Panc1 (cell line): ENCODE measurements around the gene ZBTB7B. TPM values are rescaled to one million over a fixed set of nuclear protein-coding genes. Genes with fewer than 3 reads are reported as not detected.
"Not testable (repeated sequence)": the region's sequence is repeated elsewhere in the genome, so short reads cannot be mapped to it uniquely, and the experiment has no call there.

ENCODE experiments used
- ATAC-seq: fragments of 200-7000 bp; cut with Tn5 transposase; 2 replicates; pipeline ENCODE4 v1.9.1; 2020; ENCODE audit warnings: mild to moderate bottlenecking, moderate library complexity
- BruUV-seq: library from RNA; stranded (reverse); fragments of 400-500 nt; replicated peaks from 2 replicates; lab custom pipeline; 2021; lab: Mats Ljungman, UMichigan
- CTCF ChIA-PET: fragments of 300-600 bp; sonication (Branson Sonifier 250); formaldehyde crosslinking; loops from one replicate; lab custom pipeline; 2022; ENCODE audit warnings: antibody characterized with exemption; lab: Charles Lee
- POLR2A ChIA-PET: fragments of 300-600 bp; sonication (Branson Sonifier 250); formaldehyde crosslinking; loops from one replicate; lab custom pipeline; 2022; ENCODE audit warnings: antibody characterized with exemption; lab: Charles Lee
- DNase-seq: peaks from one replicate; pipeline ENCODE4 v3.0.0-alpha.2; 2010; ENCODE audit warnings: low read depth, low spot score
- H3K27ac ChIP-seq: 2 replicates; pipeline ENCODE4 v1.5.1; 2011; ENCODE audit warnings: mild to moderate bottlenecking, low read length, inconsistent platforms
- H3K27me3 ChIP-seq: fragments of 200-500 bp; sonication (Bioruptor generic); 2 replicates; pipeline ENCODE4 v1.6.0; 2014; ENCODE audit warnings: low read length, inconsistent platforms; ENCODE audit not compliant: control insufficient read depth, insufficient read depth
- H3K36me3 ChIP-seq: fragments of 200-500 bp; sonication (Bioruptor generic); 2 replicates; pipeline ENCODE4 v1.5.1; 2014; ENCODE audit warnings: inconsistent platforms, mild to moderate bottlenecking, low read length, moderate library complexity; ENCODE audit not compliant: control insufficient read depth, insufficient read depth
- H3K4me1 ChIP-seq: 2 replicates; pipeline ENCODE4 v1.5.1; 2011; ENCODE audit warnings: inconsistent platforms, mild to moderate bottlenecking, low read length, moderate library complexity; ENCODE audit not compliant: control insufficient read depth, insufficient read depth
- H3K4me3 ChIP-seq, 2 experiments: 2 replicates each; pipeline ENCODE4 v1.5.1; 2011 to 2012; ENCODE audit warnings: low read depth in 2 of 2, low read length in 2 of 2, mild to moderate bottlenecking in 2 of 2, inconsistent platforms in 1 of 2, moderate library complexity in 1 of 2
- H3K9me3 ChIP-seq: fragments of 200-500 bp; sonication (Bioruptor generic); 2 replicates; pipeline ENCODE4 v1.5.1; 2014; ENCODE audit warnings: low read depth, mild to moderate bottlenecking, inconsistent platforms, low read length, moderate library complexity; ENCODE audit not compliant: control insufficient read depth, insufficient read depth
- POLR2AphosphoS5 ChIP-seq: IDR thresholded peaks from 2 replicates; pipeline ENCODE4 v1.6.1; 2012; ENCODE audit warnings: mild to moderate bottlenecking, low read depth, low read length, moderate library complexity
- SIN3A ChIP-seq: IDR thresholded peaks from 2 replicates; pipeline ENCODE4 v1.6.1; 2012; ENCODE audit warnings: low read depth, mild to moderate bottlenecking, low read length, moderate library complexity, borderline replicate concordance; ENCODE audit not compliant: insufficient read depth
- TCF7L2 ChIP-seq: IDR thresholded peaks from 2 replicates; pipeline ENCODE4 v1.6.1; 2011; ENCODE audit warnings: mild to moderate bottlenecking, low read depth, low read length, inconsistent platforms
- in situ Hi-C: cut with HindIII; loops from 2 replicates; pipeline ENCODE4 v1.10.0; 2016; ENCODE audit warnings: low sequenced_read_pairs, low pct_unique_long_range_greater_than_20kb
- intact Hi-C: fragments of 100-400 bp; cut with micrococcal nuclease; formaldehyde crosslinking; loops from one replicate; pipeline ENCODE4 v1.10.0; 2022; ENCODE audit not compliant: unreplicated experiment
- total RNA-seq: library from RNA; stranded (reverse); gene quantifications from one replicate; pipeline ENCODE4 v1.2.1, GENCODE V29; 2021; ENCODE audit not compliant: unreplicated experiment
- TF ChIP-seq, protein P1 (sequence below), 2 experiments: IDR thresholded peaks; 2 replicates each; pipeline ENCODE4 v1.6.1; 2011 to 2012; ENCODE audit warnings: low read depth in 2 of 2, control low read depth in 1 of 2, low read length in 1 of 2, mild to moderate bottlenecking in 1 of 2, moderate library complexity in 1 of 2; ENCODE audit not compliant: insufficient read depth in 1 of 2
- TF ChIP-seq, protein P2 (sequence below): fragments of 450-650 bp; IDR thresholded peaks from 2 replicates; pipeline ENCODE4 v1.5.1; 2017; ENCODE audit warnings: mild to moderate bottlenecking

Gene ZBTB7B
- total RNA-seq, 1 experiment from 2014 or later: 55.8 TPM

DNA sequence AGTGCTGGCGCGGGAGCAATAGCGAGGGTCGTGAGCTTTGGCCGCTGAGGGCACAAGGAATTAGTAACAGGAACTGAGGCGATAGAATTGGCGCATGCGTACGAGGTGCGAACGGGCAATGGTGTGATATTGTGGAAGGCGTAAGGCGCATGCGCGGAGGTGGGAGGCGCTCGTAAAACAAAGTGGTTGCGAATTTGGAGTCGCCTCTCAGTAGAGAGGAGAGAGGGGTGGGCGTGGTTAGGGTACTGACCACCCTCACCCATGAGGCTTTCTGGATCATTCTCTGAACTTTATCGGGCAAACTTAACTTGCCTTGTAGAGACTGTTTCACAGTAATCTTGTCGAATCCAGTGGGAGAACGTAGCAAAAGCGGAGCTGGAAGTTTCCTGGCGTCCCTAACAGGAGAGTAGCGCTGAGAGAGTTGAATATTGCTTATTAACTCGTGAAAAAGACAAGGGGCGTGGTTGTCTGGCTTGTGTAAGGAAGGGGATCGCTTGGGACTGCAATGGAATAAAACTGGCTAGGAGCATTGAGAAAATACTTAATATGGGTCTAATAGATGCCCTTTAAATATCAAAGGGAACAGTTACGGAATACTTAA lies 27.7 kb upstream of the ZBTB7B start:
- Histone ChIP-seq H3K27me3 (no peaks in the 10 kb centered on the region), H3K4me3 (peak overlapping the region; percentile 77 to 88), H3K27ac (peak overlapping the region; percentile 98), H3K4me1 (peaks cover 44% of the 10 kb centered on the region), H3K36me3 (peaks cover 11% of the 10 kb centered on the region), H3K9me3 (no peaks in the 10 kb centered on the region)
- BruUV-seq: no TSS peak
- CTCF ChIA-PET: interaction anchor here (1.0 kb wide), 1 partner anchor 42 kb away, joined by 3 read pairs; no protein-coding TSS in a partner anchor
- peak; percentile 98 for DNase-seq
- in situ Hi-C loops: no loop called here
- peak; percentile 54 for ATAC-seq
- intact Hi-C loops: no loop called here
- POLR2A ChIA-PET: interaction anchor here (0.5 to 1.1 kb wide), 3 partner anchors 21 to 703 kb away, joined by 3 to 4 read pairs (median 3); no protein-coding TSS in a partner anchor
- TF ChIP-seq, protein P1, sequence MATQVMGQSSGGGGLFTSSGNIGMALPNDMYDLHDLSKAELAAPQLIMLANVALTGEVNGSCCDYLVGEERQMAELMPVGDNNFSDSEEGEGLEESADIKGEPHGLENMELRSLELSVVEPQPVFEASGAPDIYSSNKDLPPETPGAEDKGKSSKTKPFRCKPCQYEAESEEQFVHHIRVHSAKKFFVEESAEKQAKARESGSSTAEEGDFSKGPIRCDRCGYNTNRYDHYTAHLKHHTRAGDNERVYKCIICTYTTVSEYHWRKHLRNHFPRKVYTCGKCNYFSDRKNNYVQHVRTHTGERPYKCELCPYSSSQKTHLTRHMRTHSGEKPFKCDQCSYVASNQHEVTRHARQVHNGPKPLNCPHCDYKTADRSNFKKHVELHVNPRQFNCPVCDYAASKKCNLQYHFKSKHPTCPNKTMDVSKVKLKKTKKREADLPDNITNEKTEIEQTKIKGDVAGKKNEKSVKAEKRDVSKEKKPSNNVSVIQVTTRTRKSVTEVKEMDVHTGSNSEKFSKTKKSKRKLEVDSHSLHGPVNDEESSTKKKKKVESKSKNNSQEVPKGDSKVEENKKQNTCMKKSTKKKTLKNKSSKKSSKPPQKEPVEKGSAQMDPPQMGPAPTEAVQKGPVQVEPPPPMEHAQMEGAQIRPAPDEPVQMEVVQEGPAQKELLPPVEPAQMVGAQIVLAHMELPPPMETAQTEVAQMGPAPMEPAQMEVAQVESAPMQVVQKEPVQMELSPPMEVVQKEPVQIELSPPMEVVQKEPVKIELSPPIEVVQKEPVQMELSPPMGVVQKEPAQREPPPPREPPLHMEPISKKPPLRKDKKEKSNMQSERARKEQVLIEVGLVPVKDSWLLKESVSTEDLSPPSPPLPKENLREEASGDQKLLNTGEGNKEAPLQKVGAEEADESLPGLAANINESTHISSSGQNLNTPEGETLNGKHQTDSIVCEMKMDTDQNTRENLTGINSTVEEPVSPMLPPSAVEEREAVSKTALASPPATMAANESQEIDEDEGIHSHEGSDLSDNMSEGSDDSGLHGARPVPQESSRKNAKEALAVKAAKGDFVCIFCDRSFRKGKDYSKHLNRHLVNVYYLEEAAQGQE (IDR thresholded peaks at IDR 0.05; ENCODE audit: insufficient read depth in 1 of 2, low read depth in 2 of 2, low read length in 1 of 2): no peak
- TF ChIP-seq TCF7L2 (peak; percentile 94), POLR2AphosphoS5 (peak; percentile 87), SIN3A (no peak)

DNA sequence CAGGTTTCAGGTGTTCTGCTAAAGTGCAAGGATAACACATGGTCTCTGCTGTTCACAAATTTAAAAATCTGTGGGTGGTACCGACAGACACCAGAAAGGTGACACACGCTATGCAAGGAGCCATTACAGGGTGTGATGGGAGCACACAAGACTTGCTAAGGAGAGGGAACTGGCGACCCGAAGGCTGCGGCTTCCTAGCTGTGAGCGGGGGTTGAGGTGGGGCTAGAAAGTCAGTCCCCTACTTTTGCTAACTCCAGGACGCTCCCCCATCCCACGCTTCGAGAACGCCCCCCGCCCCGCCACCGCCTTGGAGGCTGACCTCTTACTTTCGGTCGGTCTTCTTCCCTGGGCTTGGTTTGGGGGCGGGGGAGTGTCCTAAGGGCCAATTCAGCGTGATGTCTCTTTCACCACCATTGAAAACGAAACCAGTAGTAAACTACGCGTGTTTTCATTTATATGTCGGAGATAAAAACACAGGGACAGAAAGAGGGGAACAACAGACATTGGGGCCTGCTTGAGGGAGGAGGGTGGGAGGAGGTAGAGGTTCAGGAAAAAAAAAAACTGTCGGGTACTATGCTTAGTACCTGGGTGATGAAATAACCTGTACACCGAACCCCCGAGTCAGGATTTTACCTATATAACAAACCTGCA lies 27.1 kb upstream of the ZBTB7B start:
- Histone ChIP-seq H3K9me3 (no peaks in the 10 kb centered on the region), H3K27ac (peak overlapping the region; percentile 98), H3K4me1 (peaks cover 44% of the 10 kb centered on the region), H3K4me3 (peak overlapping the region; percentile 77 to 88), H3K36me3 (peaks cover 11% of the 10 kb centered on the region), H3K27me3 (no peaks in the 10 kb centered on the region)
- CTCF ChIA-PET: interaction anchor here (1.0 kb wide), 1 partner anchor 42 kb away, joined by 3 read pairs; no protein-coding TSS in a partner anchor
- ATAC-seq: no peak
- POLR2A ChIA-PET: interaction anchor here (0.7 kb wide), 1 partner anchor 21 kb away, joined by 3 read pairs; no protein-coding TSS in a partner anchor
- TF ChIP-seq, protein P2, sequence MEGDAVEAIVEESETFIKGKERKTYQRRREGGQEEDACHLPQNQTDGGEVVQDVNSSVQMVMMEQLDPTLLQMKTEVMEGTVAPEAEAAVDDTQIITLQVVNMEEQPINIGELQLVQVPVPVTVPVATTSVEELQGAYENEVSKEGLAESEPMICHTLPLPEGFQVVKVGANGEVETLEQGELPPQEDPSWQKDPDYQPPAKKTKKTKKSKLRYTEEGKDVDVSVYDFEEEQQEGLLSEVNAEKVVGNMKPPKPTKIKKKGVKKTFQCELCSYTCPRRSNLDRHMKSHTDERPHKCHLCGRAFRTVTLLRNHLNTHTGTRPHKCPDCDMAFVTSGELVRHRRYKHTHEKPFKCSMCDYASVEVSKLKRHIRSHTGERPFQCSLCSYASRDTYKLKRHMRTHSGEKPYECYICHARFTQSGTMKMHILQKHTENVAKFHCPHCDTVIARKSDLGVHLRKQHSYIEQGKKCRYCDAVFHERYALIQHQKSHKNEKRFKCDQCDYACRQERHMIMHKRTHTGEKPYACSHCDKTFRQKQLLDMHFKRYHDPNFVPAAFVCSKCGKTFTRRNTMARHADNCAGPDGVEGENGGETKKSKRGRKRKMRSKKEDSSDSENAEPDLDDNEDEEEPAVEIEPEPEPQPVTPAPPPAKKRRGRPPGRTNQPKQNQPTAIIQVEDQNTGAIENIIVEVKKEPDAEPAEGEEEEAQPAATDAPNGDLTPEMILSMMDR: no peak
- TF ChIP-seq, protein P1 (IDR thresholded peaks at IDR 0.05; ENCODE audit: insufficient read depth in 1 of 2, low read depth in 2 of 2, low read length in 1 of 2): no peak
- TF ChIP-seq TCF7L2: no peak
- DNase-seq: no peak
- intact Hi-C loops (no loop called here), in situ Hi-C loops (no loop called here)
- BruUV-seq: TSS peak; percentile 87

DNA sequence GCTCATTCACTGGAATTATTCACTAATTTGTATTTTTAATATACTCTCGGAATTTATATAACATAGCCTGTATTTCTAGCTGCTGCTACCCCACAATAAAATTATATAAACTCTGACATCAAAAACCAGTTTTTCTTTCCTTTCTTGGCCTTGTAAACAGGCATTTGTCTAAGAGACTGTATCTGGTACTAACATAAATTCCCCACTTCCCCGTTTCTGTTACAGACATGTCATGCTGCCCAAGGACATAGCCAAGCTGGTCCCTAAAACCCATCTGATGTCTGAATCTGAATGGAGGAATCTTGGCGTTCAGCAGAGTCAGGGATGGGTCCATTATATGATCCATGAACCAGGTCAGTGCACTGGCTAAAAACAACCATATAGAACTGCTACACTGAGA lies 24.8 kb upstream of the ZBTB7B start:
- intact Hi-C loops, BruUV-seq, H3K4me3 ChIP-seq, in situ Hi-C loops, DNase-seq, ATAC-seq, H3K27me3 ChIP-seq, H3K9me3 ChIP-seq, CTCF ChIA-PET, POLR2A ChIA-PET: not testable (repeated sequence)
- H3K36me3 ChIP-seq: peaks cover 13% of the 10 kb centered on the region
- peaks cover 32% of the 10 kb centered on the region for H3K4me1 ChIP-seq
- peak overlapping the region; percentile 98 for H3K27ac ChIP-seq
